Vagina (tissue), 2 donors: ENCODE results near the gene PHB1. TPM values are rescaled to one million over a fixed set of nuclear protein-coding genes. Genes with fewer than 3 reads are reported as not detected.

ENCODE experiments used
- DNase-seq, 2 donors: peaks; one replicate each; pipeline ENCODE4 v3.0.0-alpha.2; 2017; ENCODE audit errors: extremely low spot score in 2 of 2
- H3K27ac ChIP-seq: fragments of 200-600 bp; sonication (generic); one replicate; pipeline ENCODE4 v1.5.1; 2019
- H3K27me3 ChIP-seq: fragments of 200-600 bp; sonication (generic); one replicate; pipeline ENCODE4 v1.5.1; 2019
- H3K36me3 ChIP-seq, 2 donors: fragments of 200-600 bp; sonication (generic); one replicate each; pipeline ENCODE4 v1.5.1; 2017 to 2019
- H3K4me1 ChIP-seq: fragments of 200-600 bp; sonication (generic); one replicate; pipeline ENCODE4 v1.5.1; 2019
- H3K4me3 ChIP-seq, 2 donors: fragments of 200-600 bp; sonication (generic); 1 replicate in 1 of 2; 2 replicates in 1 of 2; pipeline ENCODE4 v1.5.1; 2016 to 2019
- H3K9me3 ChIP-seq: fragments of 200-600 bp; sonication (generic); one replicate; pipeline ENCODE4 v1.5.1; 2019
- POLR2A ChIP-seq, 2 donors: fragments of 450-650 bp; IDR thresholded peaks; one replicate each; pipeline ENCODE4 v1.6.1; 2017; ENCODE audit warnings: antibody characterized with exemption in 2 of 2, mild to moderate bottlenecking in 2 of 2, moderate library complexity in 2 of 2
- POLR2AphosphoS5 ChIP-seq, 2 donors: sonication (generic); formaldehyde crosslinking; IDR thresholded peaks; one replicate each; pipeline ENCODE4 v1.9.0; 2017; ENCODE audit warnings: antibody characterized with exemption in 2 of 2, mild to moderate bottlenecking in 2 of 2, low read depth in 1 of 2; ENCODE audit not compliant: insufficient read depth in 1 of 2
- intact Hi-C: fragments of 100-400 bp; cut with DNase I; formaldehyde crosslinking; loops from one replicate; pipeline ENCODE4 v1.15.1; 2023
- total RNA-seq: library from RNA; depleted of rRNA; stranded (reverse); fragments of >200 nt; gene quantifications from one replicate; pipeline ENCODE4 v1.2.3, GENCODE V29; 2016
- TF ChIP-seq, protein P1 (sequence below), 3 experiments: fragments of 450-650 bp in 2 of 3; fragments of 200-600 bp in 1 of 3; sonication (generic) in 1 of 3; IDR thresholded peaks; one replicate each; pipeline ENCODE4 v1.5.1; 2017 to 2019; ENCODE audit warnings: antibody characterized with exemption in 3 of 3, mild to moderate bottlenecking in 2 of 3, moderate library complexity in 2 of 3

The PHB1 gene
- 58.7 TPM for total RNA-seq

DNA sequence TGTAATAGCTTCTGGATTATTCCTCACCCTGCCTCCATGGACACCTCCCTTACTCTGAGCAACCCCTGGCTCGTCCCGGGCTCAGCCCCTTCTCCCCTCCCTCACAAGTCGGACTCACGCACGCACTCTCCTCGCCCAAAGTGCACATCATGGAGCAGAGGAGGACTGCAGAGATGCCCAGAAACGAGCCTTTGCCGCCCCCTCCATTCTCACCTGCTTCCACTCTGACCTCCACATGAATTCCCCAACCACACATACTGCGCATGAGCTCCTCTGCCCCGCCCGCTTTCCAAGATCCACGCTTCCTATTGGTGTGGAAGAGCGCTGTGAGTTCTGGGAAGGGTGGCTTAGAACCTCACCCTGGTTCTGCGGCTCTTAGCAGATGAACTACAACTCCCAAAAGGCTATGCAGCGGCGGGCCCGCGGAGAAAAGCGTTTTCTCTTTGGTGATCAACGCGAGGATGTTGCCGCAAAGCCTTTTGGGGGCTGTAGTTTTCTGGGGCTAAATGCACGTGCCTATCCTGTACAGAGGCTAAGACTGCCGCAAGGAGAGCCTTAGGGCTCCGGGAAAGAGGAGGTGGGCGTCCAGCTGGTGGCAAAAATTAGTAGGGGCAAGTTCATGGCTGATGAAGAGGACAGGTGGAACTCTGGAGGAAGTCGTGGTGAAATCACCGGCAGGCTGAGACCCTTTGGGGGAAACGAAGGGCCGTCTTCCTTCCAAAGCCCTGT is at the start of gene PHB1:
Gene PHB1 (minus strand): TSS at position 261 of the 729 bp plus-strand sequence. CDS start 1,618 bp downstream, outside the sequence.
- Histone ChIP-seq H3K4me1 (peaks cover 16% of the 10 kb centered on the region), H3K27ac (no peak within 1 kb of the TSS), H3K9me3 (no peaks in the 10 kb centered on the region), H3K27me3 (no peaks in the 10 kb centered on the region), H3K4me3 (peak within 1 kb of the TSS; percentile 82 to 84), H3K36me3 (peaks cover 0 to 32% of the 10 kb centered on the region in 2 donors)
- intact Hi-C loops: no loop called here
- DNase-seq: peak in 1 of 2 donors; percentile 96
- no peak for TF ChIP-seq POLR2A (IDR thresholded peaks at IDR 0.05)
- TF ChIP-seq, protein P1, sequence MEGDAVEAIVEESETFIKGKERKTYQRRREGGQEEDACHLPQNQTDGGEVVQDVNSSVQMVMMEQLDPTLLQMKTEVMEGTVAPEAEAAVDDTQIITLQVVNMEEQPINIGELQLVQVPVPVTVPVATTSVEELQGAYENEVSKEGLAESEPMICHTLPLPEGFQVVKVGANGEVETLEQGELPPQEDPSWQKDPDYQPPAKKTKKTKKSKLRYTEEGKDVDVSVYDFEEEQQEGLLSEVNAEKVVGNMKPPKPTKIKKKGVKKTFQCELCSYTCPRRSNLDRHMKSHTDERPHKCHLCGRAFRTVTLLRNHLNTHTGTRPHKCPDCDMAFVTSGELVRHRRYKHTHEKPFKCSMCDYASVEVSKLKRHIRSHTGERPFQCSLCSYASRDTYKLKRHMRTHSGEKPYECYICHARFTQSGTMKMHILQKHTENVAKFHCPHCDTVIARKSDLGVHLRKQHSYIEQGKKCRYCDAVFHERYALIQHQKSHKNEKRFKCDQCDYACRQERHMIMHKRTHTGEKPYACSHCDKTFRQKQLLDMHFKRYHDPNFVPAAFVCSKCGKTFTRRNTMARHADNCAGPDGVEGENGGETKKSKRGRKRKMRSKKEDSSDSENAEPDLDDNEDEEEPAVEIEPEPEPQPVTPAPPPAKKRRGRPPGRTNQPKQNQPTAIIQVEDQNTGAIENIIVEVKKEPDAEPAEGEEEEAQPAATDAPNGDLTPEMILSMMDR (IDR thresholded peaks at IDR 0.05): no peak
- TF ChIP-seq POLR2AphosphoS5 (IDR thresholded peaks at IDR 0.05; ENCODE audit: insufficient read depth in 1 of 2, low read depth in 1 of 2): peak; percentile 68 to 99

DNA sequence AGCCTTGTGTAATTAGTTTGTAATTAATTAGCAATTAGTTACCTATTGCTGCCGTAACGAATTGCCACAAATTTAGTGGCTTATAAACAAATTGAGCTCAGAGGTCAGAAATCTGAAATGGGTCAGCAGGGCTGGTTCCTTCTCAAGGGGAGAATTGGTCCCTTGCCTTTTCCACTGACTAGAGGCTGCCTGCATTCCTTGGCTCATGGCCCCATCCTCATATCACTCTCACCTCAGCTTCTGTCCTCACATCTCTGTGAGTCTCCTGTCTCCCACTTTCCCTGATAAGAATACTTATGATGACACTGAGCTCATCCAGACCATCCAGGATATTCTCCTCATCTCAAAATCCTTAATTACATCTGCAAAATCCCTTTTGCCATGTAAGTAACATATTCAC is 49.4 kb upstream of the PHB1 start:
- Histone ChIP-seq H3K36me3 (no peaks in the 10 kb centered on the region), H3K4me1 (no peaks in the 10 kb centered on the region), H3K9me3 (no peaks in the 10 kb centered on the region), H3K27me3 (no peaks in the 10 kb centered on the region), H3K4me3 (no peak overlapping the region), H3K27ac (no peak overlapping the region)
- intact Hi-C loops: no loop called here
- TF ChIP-seq POLR2A (IDR thresholded peaks at IDR 0.05) (no peak), POLR2AphosphoS5 (IDR thresholded peaks at IDR 0.05; ENCODE audit: insufficient read depth in 1 of 2, low read depth in 1 of 2) (no peak)
- TF ChIP-seq, protein P1 (IDR thresholded peaks at IDR 0.05): no peak
- no peak for DNase-seq

DNA sequence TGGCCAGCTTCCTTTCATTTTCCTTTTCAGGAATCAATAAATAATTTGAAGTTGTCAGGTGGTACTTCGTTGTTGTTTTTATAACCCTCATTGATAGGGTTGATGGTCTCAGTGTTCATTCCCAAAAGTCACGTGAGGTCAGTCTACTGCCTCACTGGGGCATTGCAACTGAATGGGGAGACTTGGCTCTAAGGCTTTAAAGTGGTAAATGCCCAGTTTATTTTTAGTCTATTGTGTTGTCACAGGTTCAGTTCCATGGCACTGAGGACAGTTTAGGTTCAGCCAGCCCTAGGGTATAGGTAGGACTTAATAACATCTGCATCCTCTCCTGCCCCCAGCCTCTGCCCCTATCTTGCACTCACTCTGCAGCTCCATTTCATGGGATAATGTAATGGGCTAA is 46.9 kb upstream of the PHB1 start:
- H3K27me3 ChIP-seq: no peaks in the 10 kb centered on the region
- intact Hi-C loops: no loop called here
- no peaks in the 10 kb centered on the region for H3K9me3 ChIP-seq
- no peaks in the 10 kb centered on the region for H3K4me1 ChIP-seq
- no peak overlapping the region for H3K27ac ChIP-seq
- DNase-seq: no peak
- TF ChIP-seq POLR2A (IDR thresholded peaks at IDR 0.05): no peak
- TF ChIP-seq POLR2AphosphoS5 (IDR thresholded peaks at IDR 0.05; ENCODE audit: insufficient read depth in 1 of 2, low read depth in 1 of 2): no peak
- TF ChIP-seq, protein P1 (IDR thresholded peaks at IDR 0.05): no peak
- no peak overlapping the region for H3K4me3 ChIP-seq
- no peaks in the 10 kb centered on the region for H3K36me3 ChIP-seq

DNA sequence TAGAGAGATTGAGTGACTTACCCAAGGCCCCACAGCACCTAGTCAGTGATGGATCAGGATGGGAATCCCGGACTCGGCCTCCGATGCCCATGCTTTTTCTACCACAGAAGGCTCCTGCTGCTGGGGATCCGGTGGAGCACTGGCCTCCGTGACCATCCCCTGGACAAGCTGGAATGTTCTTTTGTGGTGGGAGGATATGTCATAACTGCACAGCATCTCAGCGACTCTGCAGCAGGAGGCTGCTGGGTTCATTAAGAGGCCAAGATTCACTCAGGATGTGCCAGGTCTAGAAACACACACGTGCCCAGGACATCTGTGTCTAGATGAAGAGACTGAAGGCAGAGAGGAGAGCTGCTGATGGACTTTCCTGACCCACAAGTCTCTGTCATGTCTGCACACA is 45.7 kb upstream of the PHB1 start:
- H3K27me3 ChIP-seq: no peaks in the 10 kb centered on the region
- H3K27ac ChIP-seq: no peak overlapping the region
- no peaks in the 10 kb centered on the region for H3K9me3 ChIP-seq
- no peak for TF ChIP-seq POLR2A (IDR thresholded peaks at IDR 0.05)
- TF ChIP-seq, protein P1 (IDR thresholded peaks at IDR 0.05): no peak
- intact Hi-C loops: no loop called here
- no peaks in the 10 kb centered on the region for H3K4me1 ChIP-seq
- no peaks in the 10 kb centered on the region for H3K36me3 ChIP-seq
- no peak for DNase-seq
- no peak overlapping the region for H3K4me3 ChIP-seq

DNA sequence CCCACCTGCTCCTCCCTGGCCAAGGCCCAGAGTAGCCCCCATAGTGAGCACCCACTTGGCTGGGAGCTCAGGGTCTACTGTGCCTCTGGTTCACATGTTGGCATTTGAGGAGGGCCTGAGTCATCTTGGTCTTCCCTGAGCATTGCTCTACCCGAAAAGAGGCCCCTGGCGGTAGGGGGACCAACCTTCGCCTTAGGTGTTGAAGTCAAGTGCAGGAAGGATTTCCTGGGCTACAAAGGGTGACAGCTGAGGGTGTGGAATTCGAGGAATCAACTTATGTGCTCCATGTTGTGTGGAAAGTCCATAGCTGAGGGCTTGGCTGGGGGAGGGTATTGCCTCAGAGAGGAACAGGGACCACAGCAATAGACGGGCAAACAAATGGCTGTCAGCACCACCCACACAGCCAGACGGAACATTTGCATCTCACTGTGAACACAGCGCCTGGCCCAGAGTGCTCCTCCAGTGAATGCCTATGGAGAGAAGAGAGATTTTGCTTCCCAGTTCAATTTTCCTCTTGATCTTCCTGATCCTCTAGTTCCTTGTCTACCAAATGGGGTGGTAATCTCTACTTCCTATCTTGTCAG is 44.8 kb upstream of the PHB1 start:
- DNase-seq: no peak
- H3K27me3 ChIP-seq: no peaks in the 10 kb centered on the region
- no peaks in the 10 kb centered on the region for H3K9me3 ChIP-seq
- no peak overlapping the region for H3K27ac ChIP-seq
- no peaks in the 10 kb centered on the region for H3K4me1 ChIP-seq
- intact Hi-C loops: no loop called here
- no peaks in the 10 kb centered on the region for H3K36me3 ChIP-seq
- H3K4me3 ChIP-seq: no peak overlapping the region
- TF ChIP-seq POLR2A (IDR thresholded peaks at IDR 0.05) (no peak), POLR2AphosphoS5 (IDR thresholded peaks at IDR 0.05; ENCODE audit: insufficient read depth in 1 of 2, low read depth in 1 of 2) (no peak)
- TF ChIP-seq, protein P1 (IDR thresholded peaks at IDR 0.05): no peak
